Liver (tissue), 9 donors: ENCODE results near the gene FLAD1. TPM values are rescaled to one million over a fixed set of nuclear protein-coding genes. Genes with fewer than 3 reads are reported as not detected.

Source experiments
- DNase-seq: peaks from one replicate; pipeline ENCODE4 v3.0.0-alpha.2; 2017; ENCODE audit warnings: low spot score
- H3K27ac ChIP-seq, 2 donors: one replicate each; pipeline ENCODE4 v1.7.0; 2013; ENCODE audit warnings: inconsistent platforms in 2 of 2, low read length in 2 of 2, control low read depth in 1 of 2, low read depth in 1 of 2, mild to moderate bottlenecking in 1 of 2
- H3K27me3 ChIP-seq, 4 donors: one replicate each; pipeline versions ENCODE4 v1.6.1 to v1.7.0; 2013; ENCODE audit warnings: low read length in 3 of 4, inconsistent platforms in 1 of 4, mild to moderate bottlenecking in 1 of 4, moderate library complexity in 1 of 4; ENCODE audit not compliant: control insufficient read depth in 4 of 4, insufficient read depth in 4 of 4
- H3K36me3 ChIP-seq, 4 donors: one replicate each; pipeline versions ENCODE4 v1.6.1 to v1.7.0; 2013; ENCODE audit warnings: low read length in 3 of 4, mild to moderate bottlenecking in 3 of 4, low read depth in 1 of 4, moderate library complexity in 1 of 4; ENCODE audit not compliant: control insufficient read depth in 4 of 4, insufficient read depth in 3 of 4
- H3K4me1 ChIP-seq, 4 donors: one replicate each; pipeline versions ENCODE4 v1.6.1 to v1.7.0; 2013; ENCODE audit warnings: low read length in 3 of 4, mild to moderate bottlenecking in 3 of 4, moderate library complexity in 1 of 4; ENCODE audit not compliant: control insufficient read depth in 4 of 4, insufficient read depth in 4 of 4
- H3K4me3 ChIP-seq, 3 donors: one replicate each; pipeline versions ENCODE4 v1.6.1 to v1.7.0; 2013; ENCODE audit warnings: low read length in 3 of 3, control low read depth in 1 of 3, low read depth in 1 of 3, mild to moderate bottlenecking in 1 of 3
- H3K9ac ChIP-seq, 2 donors: one replicate each; pipeline ENCODE4 v1.7.0; 2013; ENCODE audit warnings: low read length in 2 of 2, mild to moderate bottlenecking in 2 of 2, moderate library complexity in 2 of 2, control low read depth in 1 of 2, low read depth in 1 of 2
- H3K9me3 ChIP-seq, 4 donors: one replicate each; pipeline versions ENCODE4 v1.6.1 to v1.7.0; 2013; ENCODE audit warnings: low read length in 3 of 4; ENCODE audit not compliant: control insufficient read depth in 4 of 4
- ATF3 ChIP-seq: IDR thresholded peaks from 2 replicates; pipeline ENCODE4 v1.6.1; 2016; ENCODE audit warnings: antibody characterized with exemption
- CTCF ChIP-seq: fragments of 150-350 bp; IDR thresholded peaks from 2 replicates; pipeline ENCODE4 v1.5.1; 2017; ENCODE audit warnings: improper control_type of control experiment, low read depth, low read length; ENCODE audit not compliant: missing input control
- EGR1 ChIP-seq, 2 donors: IDR thresholded peaks; 2 replicates each; pipeline ENCODE4 v1.6.1; 2016 to 2018; ENCODE audit warnings: antibody characterized with exemption in 2 of 2, low read depth in 2 of 2
- FOXA1 ChIP-seq: IDR thresholded peaks from 2 replicates; pipeline ENCODE4 v1.6.1; 2016; ENCODE audit warnings: antibody characterized with exemption
- FOXA2 ChIP-seq: IDR thresholded peaks from 2 replicates; pipeline ENCODE4 v1.6.1; 2016; ENCODE audit warnings: antibody characterized with exemption
- GABPA ChIP-seq, 2 donors: IDR thresholded peaks in 1 of 2; conservative IDR thresholded peaks in 1 of 2; 2 replicates each; pipeline ENCODE4 v1.6.1; 2016; ENCODE audit warnings: antibody characterized with exemption in 2 of 2, mild to moderate bottlenecking in 1 of 2, moderate library complexity in 1 of 2
- HNF4A ChIP-seq, 2 donors: conservative IDR thresholded peaks; 2 replicates each; pipeline ENCODE4 v1.6.1; 2016; ENCODE audit warnings: antibody characterized with exemption in 2 of 2, mild to moderate bottlenecking in 2 of 2
- HNF4G ChIP-seq: IDR thresholded peaks from 2 replicates; pipeline ENCODE4 v1.6.1; 2016; ENCODE audit warnings: antibody characterized with exemption
- JUND ChIP-seq, 2 donors: IDR thresholded peaks; 2 replicates each; pipeline ENCODE4 v1.6.1; 2016; ENCODE audit warnings: antibody characterized with exemption in 2 of 2
- NR2F2 ChIP-seq: IDR thresholded peaks from 2 replicates; pipeline ENCODE4 v1.6.1; 2016; ENCODE audit warnings: antibody characterized with exemption
- RAD21 ChIP-seq, 2 donors: IDR thresholded peaks; 2 replicates each; pipeline ENCODE4 v1.6.1; 2016; ENCODE audit warnings: antibody characterized with exemption in 2 of 2, mild to moderate bottlenecking in 2 of 2
- REST ChIP-seq: IDR thresholded peaks from 2 replicates; pipeline ENCODE4 v1.6.1; 2016; ENCODE audit warnings: antibody characterized with exemption, mild to moderate bottlenecking
- RXRA ChIP-seq, 2 donors: IDR thresholded peaks; 2 replicates each; pipeline ENCODE4 v1.6.1; 2017 to 2018; ENCODE audit warnings: antibody characterized with exemption in 2 of 2, mild to moderate bottlenecking in 1 of 2
- SP1 ChIP-seq: IDR thresholded peaks from 2 replicates; pipeline ENCODE4 v1.6.1; 2018; ENCODE audit warnings: antibody characterized with exemption, mild to moderate bottlenecking
- TAF1 ChIP-seq: conservative IDR thresholded peaks from 2 replicates; pipeline ENCODE4 v1.6.1; 2016; ENCODE audit warnings: antibody characterized with exemption, mild to moderate bottlenecking
- YY1 ChIP-seq: IDR thresholded peaks from 2 replicates; pipeline ENCODE4 v1.6.1; 2016; ENCODE audit warnings: antibody characterized with exemption, mild to moderate bottlenecking
- ZBTB33 ChIP-seq: IDR thresholded peaks from 2 replicates; pipeline ENCODE4 v1.6.1; 2016; ENCODE audit warnings: antibody characterized with exemption
- WGBS: extraction: QIAGEN DNeasy Blood & Tissue Kit; methylation state at CpG from one replicate; pipeline ENCODE4 v1.1.7; 2013; 5-methylcytosine and 5-hydroxymethylcytosine counted together
- polyA plus RNA-seq, 2 donors: library from polyadenylated mRNA; stranded (reverse) in 1 of 2; unstranded in 1 of 2; fragments of 200-250 nt in 1 of 2; fragments of >200 nt in 1 of 2; fragmentation: Nextera tagmentation in 1 of 2; extraction: Ambion mirVana in 1 of 2; gene quantifications; one replicate each; pipeline versions ENCODE4 v1.2.1 to v1.2.3, GENCODE V29; 2013 to 2015
- total RNA-seq, 2 donors: library from RNA; depleted of rRNA; stranded (reverse); fragments of >200 nt; gene quantifications; one replicate each; pipeline ENCODE4 v1.2.3, GENCODE V29; 2014
- donor health status: healthy.
- donor health status: healthy.
- donor health status: healthy.
- donor health status: healthy.
- donor health status: healthy.

The FLAD1 gene
- total and polyA plus RNA-seq, 4 donors, result 10.4 to 31.6 (median 22.5) TPM

GRCh38 chr1:154934358-154934948 is 48.7 kb upstream of the FLAD1 start:
- DNase-seq, result no peak
- H3K4me3 ChIP-seq, result no peak overlapping the region
- H3K36me3 ChIP-seq, result peaks cover 0 to 7% (median 3%) of the 10 kb centered on the region in 4 donors
- H3K9me3 ChIP-seq, result no peaks in the 10 kb centered on the region
- H3K9ac ChIP-seq, result no peak overlapping the region
- no peak overlapping the region for H3K27ac ChIP-seq
- no peaks in the 10 kb centered on the region for H3K27me3 ChIP-seq
- no peak for TF ChIP-seq GABPA (IDR thresholded peaks at IDR 0.05 in 1 of 2, conservative IDR thresholded peaks at IDR 0.05 in 1 of 2)
- TF ChIP-seq TAF1, result no peak
- TF ChIP-seq HNF4G, result no peak
- TF ChIP-seq JUND (IDR thresholded peaks at IDR 0.05), result no peak
- no peak for TF ChIP-seq SP1
- TF ChIP-seq EGR1 (IDR thresholded peaks at IDR 0.05; ENCODE audit: low read depth in 2 of 2), result no peak
- no peak for TF ChIP-seq NR2F2
- no peak for TF ChIP-seq YY1
- no peak for TF ChIP-seq CTCF
- TF ChIP-seq FOXA1, result no peak
- TF ChIP-seq REST, result no peak
- TF ChIP-seq RXRA (IDR thresholded peaks at IDR 0.05), result no peak
- TF ChIP-seq RAD21 (IDR thresholded peaks at IDR 0.05), result no peak
- TF ChIP-seq ZBTB33, result no peak
- TF ChIP-seq ATF3, result no peak
- TF ChIP-seq FOXA2, result no peak
- no peak for TF ChIP-seq HNF4A (conservative IDR thresholded peaks at IDR 0.05)
- peaks cover 2 to 29% (median 28%) of the 10 kb centered on the region in 4 donors for H3K4me1 ChIP-seq
- WGBS, result 98% methylated on average over 5 of the region's 5 CpGs
